Loucy (cell line): Measurements from ENCODE around the gene LRRC1.

ENCODE experiments used
- H2AFZ ChIP-seq: fragments of 200-600 bp; sonication (generic); 2 replicates; pipeline ENCODE4 v1.6.0; 2016; ENCODE audit warnings: antibody characterized with exemption, mild to moderate bottlenecking, low read length, moderate library complexity
- H3F3A ChIP-seq: fragments of 200-600 bp; 2 replicates; pipeline ENCODE4 v1.6.0; 2016; ENCODE audit warnings: antibody characterized with exemption, low read depth, mild to moderate bottlenecking
- H3K27me3 ChIP-seq: fragments of 200-600 bp; sonication (generic); 2 replicates; pipeline ENCODE4 v1.6.1; 2014; ENCODE audit warnings: low read length, mild to moderate bottlenecking; ENCODE audit not compliant: insufficient read depth, poor library complexity, severe bottlenecking
- H3K36me3 ChIP-seq: fragments of 200-600 bp; sonication (generic); 2 replicates; pipeline ENCODE4 v1.6.1; 2016; ENCODE audit warnings: low read length; ENCODE audit not compliant: insufficient read depth
- H3K4me1 ChIP-seq: fragments of 200-600 bp; sonication (generic); 2 replicates; pipeline ENCODE4 v1.5.1; 2014; ENCODE audit warnings: low read length, mild to moderate bottlenecking; ENCODE audit not compliant: insufficient read depth, poor library complexity, severe bottlenecking
- H3K4me2 ChIP-seq: fragments of 200-600 bp; sonication (generic); 2 replicates; pipeline ENCODE4 v1.6.0; 2014; ENCODE audit warnings: antibody characterized with exemption, low read length, low read depth, mild to moderate bottlenecking; ENCODE audit not compliant: poor library complexity, severe bottlenecking
- H3K4me3 ChIP-seq: fragments of 200-600 bp; sonication (generic); 2 replicates; pipeline ENCODE4 v1.5.1; 2014; ENCODE audit warnings: low read length, mild to moderate bottlenecking, mixed read lengths; ENCODE audit not compliant: poor library complexity, severe bottlenecking
- H3K79me2 ChIP-seq: fragments of 200-600 bp; sonication (generic); 2 replicates; pipeline ENCODE4 v1.6.1; 2014; ENCODE audit warnings: low read length; ENCODE audit not compliant: insufficient read depth
- H3K9ac ChIP-seq: fragments of 200-600 bp; sonication (generic); 2 replicates; pipeline ENCODE4 v1.6.0; 2014; ENCODE audit warnings: mild to moderate bottlenecking, low read depth, low read length, moderate library complexity; ENCODE audit not compliant: poor library complexity, severe bottlenecking
- H3K9me2 ChIP-seq: fragments of 200-600 bp; sonication (generic); replicated peaks from 2 replicates; pipeline ENCODE4 v1.6.1; 2016; ENCODE audit warnings: low read depth, low read length, mixed read lengths
- H3K9me3 ChIP-seq: fragments of 200-600 bp; sonication (generic); 2 replicates; pipeline ENCODE4 v1.6.1; 2014; ENCODE audit warnings: mild to moderate bottlenecking, antibody characterized with exemption, low read length, low read depth; ENCODE audit not compliant: insufficient read depth
- H4K20me1 ChIP-seq: fragments of 200-600 bp; sonication (generic); 2 replicates; pipeline ENCODE4 v1.6.0; 2014; ENCODE audit warnings: antibody characterized with exemption, low read length, mild to moderate bottlenecking; ENCODE audit not compliant: insufficient read depth, poor library complexity, severe bottlenecking
- CTCF ChIP-seq: fragments of 200-600 bp; sonication (generic); conservative IDR thresholded peaks from 2 replicates; pipeline ENCODE4 v1.5.1; 2014; ENCODE audit warnings: mild to moderate bottlenecking, antibody characterized with exemption, low read length
- EZH2phosphoT487 ChIP-seq: fragments of 200-600 bp; IDR thresholded peaks from 2 replicates; pipeline ENCODE4 v1.6.1; 2018; ENCODE audit warnings: antibody characterized with exemption, mild to moderate bottlenecking, moderate library complexity, borderline replicate concordance

Gene LRRC1

GRCh38 chr6:53861518-53861917, 66.7 kb downstream of the LRRC1 start:
- H3K4me2 ChIP-seq: no peak overlapping the region
- H3K27me3 ChIP-seq: no peaks in the 10 kb centered on the region
- H4K20me1 ChIP-seq: no peaks in the 10 kb centered on the region
- H3F3A ChIP-seq: no peaks in the 10 kb centered on the region
- no peaks in the 10 kb centered on the region for H3K4me1 ChIP-seq
- H3K79me2 ChIP-seq: no peaks in the 10 kb centered on the region; the same call in 1 of the 2 replicates
- H3K36me3 ChIP-seq: no peaks in the 10 kb centered on the region
- no peaks in the 10 kb centered on the region for H3K9me2 ChIP-seq
- no peak overlapping the region for H2AFZ ChIP-seq
- H3K9ac ChIP-seq: no peak overlapping the region
- H3K9me3 ChIP-seq: no peaks in the 10 kb centered on the region
- H3K4me3 ChIP-seq: no peak overlapping the region
- TF ChIP-seq CTCF (no peak), EZH2phosphoT487 (no peak)

- Histone ChIP-seq H2AFZ (no peak overlapping the region), H3K27me3 (no peaks in the 10 kb centered on the region), H4K20me1 (no peaks in the 10 kb centered on the region), H3K9me3 (no peaks in the 10 kb centered on the region), H3F3A (no peaks in the 10 kb centered on the region), H3K79me2 (no peaks in the 10 kb centered on the region; the same call in 1 of the 2 replicates), H3K4me3 (no peak overlapping the region), H3K9me2 (no peaks in the 10 kb centered on the region), H3K36me3 (no peaks in the 10 kb centered on the region), H3K9ac (no peak overlapping the region), H3K4me2 (no peak overlapping the region), H3K4me1 (no peaks in the 10 kb centered on the region)
- TF ChIP-seq EZH2phosphoT487 (no peak), CTCF (no peak)
Measured at GRCh38 chr6:53862662-53863462, 68.1 kb downstream of the LRRC1 start.

GRCh38 chr6:53864781-53865180, 70.0 kb downstream of the LRRC1 start:
- H3K79me2 ChIP-seq: no peaks in the 10 kb centered on the region; the same call in 1 of the 2 replicates
- no peaks in the 10 kb centered on the region for H3K9me2 ChIP-seq
- no peaks in the 10 kb centered on the region for H4K20me1 ChIP-seq
- no peak overlapping the region for H3K9ac ChIP-seq
- no peak for TF ChIP-seq CTCF
- no peak for TF ChIP-seq EZH2phosphoT487
- H3F3A ChIP-seq: no peaks in the 10 kb centered on the region
- no peak overlapping the region for H3K4me3 ChIP-seq
- H3K36me3 ChIP-seq: no peaks in the 10 kb centered on the region
- H3K9me3 ChIP-seq: no peaks in the 10 kb centered on the region
- peaks cover 6% of the 10 kb centered on the region for H3K4me1 ChIP-seq
- H3K27me3 ChIP-seq: no peaks in the 10 kb centered on the region
- H3K4me2 ChIP-seq: no peak overlapping the region
- H2AFZ ChIP-seq: no peak overlapping the region
